GM12878 (cell line): ENCODE results near the gene DNHD1. TPM values are rescaled to one million over a fixed set of nuclear protein-coding genes. Genes with fewer than 3 reads are reported as not detected.

ENCODE experiments used
- ATAC-seq: fragments of 200-7000 bp; cut with Tn5 transposase; 3 replicates; pipeline ENCODE4 v1.9.1; 2020; ENCODE audit warnings: mild to moderate bottlenecking, moderate library complexity
- BruUV-seq: library from RNA; stranded (reverse); fragments of 400-500 nt; replicated peaks from 2 replicates; lab custom pipeline; 2021; lab: Mats Ljungman, UMichigan
- CTCF ChIA-PET: fragments of 300-600 bp; sonication (Branson Sonifier 250); formaldehyde crosslinking; extraction: SDS; loops from one replicate; lab custom pipeline; 2021; ENCODE audit warnings: inconsistent platforms; lab: Yijun Ruan, JAX
- POLR2A ChIA-PET: fragments of 350-600 bp; formaldehyde crosslinking; extraction: SDS; loops from one replicate; lab custom pipeline; 2021; ENCODE audit warnings: inconsistent platforms; lab: Charles Lee
- RAD21 ChIA-PET: fragments of 300-600 bp; sonication (Branson Sonifier 250); formaldehyde crosslinking; loops from one replicate; lab custom pipeline; 2023; ENCODE audit warnings: antibody characterized with exemption; ENCODE audit not compliant: unreplicated experiment; lab: Charles Lee
- SMC1A ChIA-PET: fragments of 300-600 bp; sonication (Branson Sonifier 250); formaldehyde crosslinking; loops from one replicate; lab custom pipeline; 2023; ENCODE audit not compliant: unreplicated experiment, uncharacterized antibody; lab: Charles Lee
- DNase-seq: peaks from one replicate; pipeline ENCODE4 v3.0.0-alpha.2; 2011; ENCODE audit warnings: low read depth, low spot score
- FAIRE-seq: peaks from 3 replicates; lab custom pipeline; 2011; peaks lifted over from hg19 to GRCh38; lab: Jason Lieb, UNC
- H2AFZ ChIP-seq: 2 replicates; pipeline ENCODE4 v1.6.0; 2011; ENCODE audit warnings: low read depth, low read length, control low read depth; ENCODE audit not compliant: control insufficient read depth
- H3K27ac ChIP-seq: 2 replicates; pipeline ENCODE4 v1.5.1; 2011; ENCODE audit warnings: control low read depth; ENCODE audit not compliant: control insufficient read depth, insufficient read depth
- H3K27me3 ChIP-seq, 2 experiments: replicated peaks in 1 of 2; 2 replicates each; pipeline versions ENCODE4 v1.6.0 to v1.6.1; 2011; ENCODE audit warnings: low read length in 1 of 2; ENCODE audit not compliant: control insufficient read depth in 2 of 2, insufficient read depth in 2 of 2
- H3K36me3 ChIP-seq, 2 experiments: 2 replicates each; pipeline ENCODE4 v1.5.1; 2011; ENCODE audit warnings: low read length in 1 of 2; ENCODE audit not compliant: control insufficient read depth in 2 of 2, insufficient read depth in 2 of 2
- H3K4me1 ChIP-seq: 2 replicates; pipeline ENCODE4 v1.6.1; 2011; ENCODE audit warnings: mild to moderate bottlenecking, low read length, moderate library complexity, mixed read lengths; ENCODE audit not compliant: control insufficient read depth, insufficient read depth
- H3K4me2 ChIP-seq: 2 replicates; pipeline ENCODE4 v1.6.0; 2011; ENCODE audit warnings: control low read depth; ENCODE audit not compliant: control insufficient read depth, insufficient read depth
- H3K4me3 ChIP-seq: fragments of 200-600 bp; sonication (generic); 2 replicates; pipeline ENCODE4 v1.5.1; 2016
- H3K79me2 ChIP-seq: 2 replicates; pipeline ENCODE4 v1.6.0; 2011; ENCODE audit warnings: low read length; ENCODE audit not compliant: control insufficient read depth, insufficient read depth
- H3K9ac ChIP-seq: 2 replicates; pipeline ENCODE4 v1.8.0; 2011; ENCODE audit warnings: low read length, control low read depth, mixed read lengths; ENCODE audit not compliant: control insufficient read depth, insufficient read depth
- H3K9me3 ChIP-seq: replicated peaks from 3 replicates; pipeline ENCODE4 v1.5.1; 2011; ENCODE audit warnings: mild to moderate bottlenecking, low read length; ENCODE audit not compliant: control insufficient read depth, insufficient read depth
- H4K20me1 ChIP-seq: 2 replicates; pipeline ENCODE4 v1.6.0; 2011; ENCODE audit not compliant: control insufficient read depth, insufficient read depth
- CBX3 ChIP-seq: fragments of 200-600 bp; sonication (generic); IDR thresholded peaks from 2 replicates; pipeline ENCODE4 v1.6.1; 2016; ENCODE audit warnings: low read depth, borderline replicate concordance
- IRF4 ChIP-seq: IDR thresholded peaks from 2 replicates; pipeline ENCODE4 v1.6.1; 2011; ENCODE audit warnings: low read depth, low read length
- PBX3 ChIP-seq: IDR thresholded peaks from 2 replicates; pipeline ENCODE4 v1.6.1; 2011; ENCODE audit warnings: mild to moderate bottlenecking, low read depth, low read length, moderate library complexity; ENCODE audit not compliant: insufficient replicate concordance
- RAD51 ChIP-seq: fragments of 450-650 bp; IDR thresholded peaks from 2 replicates; pipeline ENCODE4 v1.6.1; 2016; ENCODE audit warnings: moderate library complexity, mild to moderate bottlenecking, inconsistent platforms
- REST ChIP-seq: IDR thresholded peaks from 2 replicates; pipeline ENCODE4 v1.6.1; 2012; ENCODE audit warnings: mild to moderate bottlenecking, low read depth, low read length
- RUNX3 ChIP-seq: IDR thresholded peaks from 2 replicates; pipeline ENCODE4 v1.6.1; 2012; ENCODE audit warnings: low read length, inconsistent platforms
- TARDBP ChIP-seq: IDR thresholded peaks from 2 replicates; pipeline ENCODE4 v1.6.1; 2016; ENCODE audit warnings: borderline replicate concordance
- TCF7 ChIP-seq: IDR thresholded peaks from 2 replicates; pipeline ENCODE4 v1.6.1; 2014; ENCODE audit warnings: antibody characterized with exemption, borderline replicate concordance
- USF2 ChIP-seq: IDR thresholded peaks from 2 replicates; pipeline ENCODE4 v1.6.1; 2011; ENCODE audit warnings: low read depth, low read length, improper control_type of control experiment, borderline replicate concordance
- WRNIP1 ChIP-seq: IDR thresholded peaks from 2 replicates; pipeline ENCODE4 v1.6.1; 2011; ENCODE audit warnings: low read depth, low read length, improper control_type of control experiment, borderline replicate concordance
- ZBED1 ChIP-seq: IDR thresholded peaks from 2 replicates; pipeline ENCODE4 v1.6.1; 2016; ENCODE audit warnings: borderline replicate concordance
- ZBTB11 ChIP-seq: fragments of 450-650 bp; formaldehyde crosslinking; IDR thresholded peaks from 2 replicates; pipeline ENCODE4 v1.5.0; 2022; ENCODE audit warnings: mild to moderate bottlenecking, missing genetic modification characterization
- ZNF622 ChIP-seq: fragments of 450-650 bp; IDR thresholded peaks from 2 replicates; pipeline ENCODE4 v1.6.1; 2017; ENCODE audit warnings: mild to moderate bottlenecking, inconsistent platforms
- WGBS: methylation state at CpG from one replicate; pipeline ENCODE4 v1.1.6; 2016; ENCODE audit warnings: low lambda C conversion rate; ENCODE audit not compliant: insufficient replicate concordance, insufficient coverage; ENCODE audit errors: missing lambda C conversion rate; 5-methylcytosine and 5-hydroxymethylcytosine counted together
- in situ Hi-C: fragments of 300-500 bp; cut with MboI; formaldehyde crosslinking; loops from 9 replicates; pipeline ENCODE4 v1.14.3; 2018; ENCODE audit warnings: mixed read lengths
- intact Hi-C: fragments of 100-400 bp; cut with micrococcal nuclease; formaldehyde crosslinking; loops from one replicate; pipeline ENCODE4 v1.14.2; 2022; ENCODE audit not compliant: unreplicated experiment
- polyA plus RNA-seq, 11 experiments: library from polyadenylated mRNA; depleted of rRNA in 4 of 11; unstranded in 6 of 11; stranded (reverse) in 5 of 11; fragments of >200 nt; fragmentation: Nextera tagmentation in 4 of 11; fragmentation: Illumina TruSeq in 1 of 11; extraction: Ambion mirVana in 4 of 11; extraction: Trizol in 1 of 11; gene quantifications; 1 replicate in 1 of 11; 2 replicates in 10 of 11; pipeline versions ENCODE4 v1.2.1 to v1.2.3, GENCODE V29; 2011 to 2016; ENCODE audit warnings: inconsistent platforms in 2 of 11, missing spikeins in 2 of 11, low read depth in 1 of 11
- total RNA-seq, 4 experiments: library from RNA; depleted of rRNA in 3 of 4; stranded (reverse); fragments of >200 nt in 3 of 4; fragmentation: Illumina TruSeq in 1 of 4; extraction: Trizol in 1 of 4; gene quantifications; 2 replicates each; pipeline versions ENCODE4 v1.2.1 to v1.2.3, GENCODE V29; 2013 to 2021

DNHD1 gene
- total and polyA plus RNA-seq, 10 of the 15 experiments (the other 5 are each of a cell fraction or from before 2014, with no cell fraction given) = 0.99 to 16.9 (median 8.6) TPM

- no peaks in the 10 kb centered on the region for H4K20me1 ChIP-seq
- peak overlapping the region; percentile 88; the same call in 1 of the 2 replicates for H3K27ac ChIP-seq
- H3K4me3 ChIP-seq = 0 out of 2 replicates have a peak overlapping the region, but pooled peaks have one; percentile 19
- ChIA-PET CTCF (interaction anchor here (0.9 to 3.6 kb wide), 4 partner anchors 10 to 229 kb away, joined by 3 to 26 read pairs (median 14); partner anchors contain the start of genes MRPL17 and TPP1), RAD21 (interaction anchor here (1.3 to 2.0 kb wide), 2 partner anchors 10 to 74 kb away, joined by 5 to 23 read pairs; partner anchors contain the start of gene MRPL17), POLR2A (interaction anchor here (0.6 to 7.2 kb wide), 5 partner anchors 11 to 373 kb away, joined by 3 to 85 read pairs (median 4); partner anchors contain the start of genes FHIP1B, MRPL17 and TPP1), SMC1A (interaction anchor here (1.7 to 6.2 kb wide), 3 partner anchors 10 to 138 kb away, joined by 5 to 57 read pairs (median 19); partner anchors contain the start of genes MRPL17 and TPP1)
- H3K9ac ChIP-seq = 0 out of 2 replicates have a peak overlapping the region, but pooled peaks have one; percentile 23
- H3K4me1 ChIP-seq = peaks cover 34% of the 10 kb centered on the region
- H3K79me2 ChIP-seq = peaks cover 65% of the 10 kb centered on the region
- WGBS = 100% methylated on average over 9 of the region's 9 CpGs
- in situ Hi-C loops (loop anchor here (5.0 kb wide), 1 partner anchor 126 kb away; the partner anchor contains the start of genes ARFIP2 and TIMM10B), intact Hi-C loops (loop anchor here (10.0 kb wide), 1 partner anchor 223 kb away; no protein-coding TSS in a partner anchor)
- ATAC-seq = no peak
- no peak for TF ChIP-seq ZBED1
- TF ChIP-seq PBX3 = no peak
- no peak for TF ChIP-seq TCF7
- no peak for TF ChIP-seq REST
- no peak for TF ChIP-seq RAD51
- no peak for TF ChIP-seq IRF4
- TF ChIP-seq USF2 = no peak
- TF ChIP-seq CBX3 = no peak
- no peak for TF ChIP-seq ZBTB11 (CRISPR knock-in tag)
- no peak for TF ChIP-seq WRNIP1
- TF ChIP-seq RUNX3 = no peak
- TF ChIP-seq ZNF622 = no peak
- TF ChIP-seq TARDBP = no peak
- no peaks in the 10 kb centered on the region for H3K9me3 ChIP-seq
- H3K4me2 ChIP-seq = peak overlapping the region; percentile 98
- no peak overlapping the region for H2AFZ ChIP-seq
- H3K36me3 ChIP-seq = peaks cover 23 to 28% of the 10 kb centered on the region in 2 experiments
- no peaks in the 10 kb centered on the region for H3K27me3 ChIP-seq
- BruUV-seq = no TSS peak
- no peak for FAIRE-seq
- DNase-seq = no peak
These were observed 110.9 kb downstream of the DNHD1 start for GRCh38 chr11:6608011-6608410.
